T-helper 1 cell (primary cell): ENCODE measurements around the gene CAAP1.
"Not testable (repeated sequence)": the region's sequence is repeated elsewhere in the genome, so short reads cannot be mapped to it uniquely, and the experiment has no call there.

Experiments
- DNase-seq, 5 donors: peaks; one replicate each; pipeline ENCODE4 v3.0.0-alpha.2; 2012 to 2020
- total RNA-seq, 4 donors: gene quantifications; one replicate each; lab custom pipeline; 2026; lab: John Stamatoyannopoulos, UW

The CAAP1 gene, protein sequence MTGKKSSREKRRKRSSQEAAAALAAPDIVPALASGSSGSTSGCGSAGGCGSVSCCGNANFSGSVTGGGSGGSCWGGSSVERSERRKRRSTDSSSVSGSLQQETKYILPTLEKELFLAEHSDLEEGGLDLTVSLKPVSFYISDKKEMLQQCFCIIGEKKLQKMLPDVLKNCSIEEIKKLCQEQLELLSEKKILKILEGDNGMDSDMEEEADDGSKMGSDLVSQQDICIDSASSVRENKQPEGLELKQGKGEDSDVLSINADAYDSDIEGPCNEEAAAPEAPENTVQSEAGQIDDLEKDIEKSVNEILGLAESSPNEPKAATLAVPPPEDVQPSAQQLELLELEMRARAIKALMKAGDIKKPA
- total RNA-seq: 15.5 to 24.8 (median 16.4) reads per million in 4 donors

- DNase-seq: peak; percentile 77 to 94 (median 87)
Observed at GRCh38 chr9:26892251-26893029, at the start of gene CAAP1. Gene CAAP1, minus strand, starts transcription at chr9:26892802. Its CDS starts 87 bp downstream, at chr9:26892715.

- DNase-seq: no peak
Observed at GRCh38 chr9:26940779-26941178, 48.2 kb upstream of the CAAP1 start.

DNA sequence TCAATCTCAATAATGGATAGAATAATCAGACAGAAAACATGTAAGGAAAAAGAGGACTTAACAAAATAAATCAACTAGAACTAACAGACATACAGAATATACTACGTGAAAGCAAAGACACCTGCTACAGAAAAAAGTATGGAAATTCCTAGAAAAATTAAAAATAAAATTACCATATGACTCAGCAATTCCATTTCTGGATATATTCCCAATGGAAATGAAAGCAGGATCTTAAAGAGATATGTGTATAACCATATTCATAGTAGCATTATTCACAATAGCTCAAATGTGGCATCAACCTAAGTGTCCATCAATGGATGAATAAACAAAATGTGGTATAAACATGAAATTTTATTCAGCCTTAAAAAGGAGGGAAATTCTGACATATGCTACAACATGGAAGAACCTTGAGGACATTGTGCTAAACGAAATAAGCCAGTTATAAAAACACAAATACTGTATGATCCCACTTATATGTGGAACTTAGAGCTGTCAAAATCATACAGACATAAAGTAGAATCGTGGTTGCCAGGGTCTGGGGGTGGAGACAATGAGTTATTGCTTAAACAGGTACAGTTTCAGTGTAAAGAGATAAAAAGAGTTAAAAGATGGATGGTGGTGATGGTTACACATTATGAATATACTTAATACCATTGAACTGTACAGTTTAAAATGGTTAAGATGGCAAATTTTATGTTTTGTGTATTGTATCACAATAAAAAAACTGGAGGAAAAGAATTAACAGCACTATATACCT, 47.5 kb upstream of the CAAP1 start:
- no peak for DNase-seq

DNA sequence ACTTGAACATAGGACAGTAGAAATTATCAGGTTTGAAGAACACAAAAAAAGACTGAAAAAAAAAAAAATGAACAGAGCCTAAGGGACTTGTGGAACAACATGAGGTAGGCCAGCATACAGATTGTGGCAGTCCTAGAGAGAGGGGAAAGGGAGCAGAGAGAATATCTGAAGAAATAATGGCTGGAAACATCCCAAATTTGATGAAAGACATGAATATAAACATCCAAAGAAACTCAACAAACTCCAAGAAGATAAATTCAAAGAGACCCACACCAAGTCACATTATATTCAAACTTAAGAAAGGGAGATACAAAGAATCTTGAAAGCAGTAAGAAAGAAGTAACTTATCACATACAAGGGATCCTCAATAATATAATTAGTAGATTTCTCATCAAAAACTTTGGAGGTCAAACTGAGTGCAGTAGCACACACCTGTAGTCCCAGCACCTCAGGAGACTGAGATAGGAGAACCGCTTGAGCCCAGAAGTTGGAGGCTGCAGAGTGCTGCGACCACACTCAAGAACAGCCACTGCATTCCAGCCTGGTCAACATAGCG, 45.3 kb upstream of the CAAP1 start:
- DNase-seq: no peak

GRCh38 chr9:26935847-26936246, 43.2 kb upstream of the CAAP1 start:
- no peak for DNase-seq

DNA sequence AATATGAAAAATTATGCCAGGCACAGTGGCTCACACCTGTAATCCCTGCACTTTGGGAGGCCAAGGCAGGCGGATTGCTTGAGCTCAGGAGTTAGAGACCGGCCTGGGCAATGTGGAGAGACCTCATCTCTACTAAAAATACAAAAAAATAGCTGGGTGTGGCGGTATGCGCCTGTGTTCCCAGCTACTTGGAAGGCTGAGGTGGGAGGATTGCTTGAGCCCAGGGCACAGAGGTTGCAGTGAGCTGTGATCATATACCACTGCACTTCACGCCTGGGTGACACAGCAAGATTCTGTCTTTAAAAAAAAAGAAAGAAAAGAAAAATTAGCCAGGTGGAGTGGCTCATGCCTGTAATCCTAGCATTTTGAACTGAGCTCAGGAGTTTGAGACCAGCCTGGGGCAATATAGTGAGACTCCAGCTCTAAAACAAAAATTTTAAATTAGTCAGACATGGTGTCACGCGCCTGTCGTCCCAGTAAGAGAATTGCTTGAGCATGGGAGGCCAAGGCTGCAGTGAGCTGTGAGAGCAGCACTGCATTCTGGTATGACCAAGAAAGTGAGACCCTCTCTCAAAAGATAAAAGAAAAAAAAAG, 36.4 kb upstream of the CAAP1 start:
- DNase-seq: no peak

DNA sequence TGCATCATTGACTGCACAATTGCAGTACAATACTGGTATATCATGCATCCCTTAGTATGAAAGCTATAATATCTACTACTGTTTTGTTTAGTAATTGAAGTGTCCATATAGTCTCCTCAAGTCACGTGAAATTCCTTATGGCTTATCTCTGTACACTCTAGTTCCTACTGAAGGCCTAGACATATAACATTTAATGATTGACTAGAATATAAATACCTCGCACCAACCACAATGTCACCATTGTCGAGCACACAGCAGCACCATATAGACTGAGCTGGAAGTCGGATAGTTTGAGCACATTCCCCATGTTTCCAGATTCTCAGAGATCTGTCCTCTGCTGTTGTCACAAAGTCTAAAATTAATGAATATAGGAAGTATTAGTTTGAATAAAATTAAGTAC, 33.0 kb upstream of the CAAP1 start:
- DNase-seq: no peak

DNA sequence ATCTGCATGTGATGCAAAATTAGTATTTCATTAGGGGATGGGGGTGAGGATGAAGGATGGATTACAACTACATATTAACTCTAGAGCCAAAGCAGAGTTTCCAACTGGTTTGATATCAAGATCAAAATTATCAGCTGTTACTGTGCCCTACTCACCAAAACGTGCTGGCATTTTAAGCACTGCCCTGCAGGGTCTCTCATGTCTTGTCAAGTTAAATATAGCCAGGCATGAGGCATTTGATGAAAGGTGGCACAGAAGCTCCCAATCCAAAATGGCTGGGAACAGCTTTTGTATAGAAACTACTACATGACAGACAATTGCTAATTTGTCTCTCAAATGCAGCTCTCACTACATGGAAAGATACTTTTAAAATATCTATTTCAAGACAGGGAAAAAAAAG, 27.1 kb upstream of the CAAP1 start:
- DNase-seq: no peak

GRCh38 chr9:26913138-26913668, 20.6 kb upstream of the CAAP1 start:
- DNase-seq: no peak

GRCh38 chr9:26904671-26905070, 12.1 kb upstream of the CAAP1 start:
- no peak for DNase-seq

GRCh38 chr9:26904070-26904469, 11.5 kb upstream of the CAAP1 start:
- no peak for DNase-seq

DNA sequence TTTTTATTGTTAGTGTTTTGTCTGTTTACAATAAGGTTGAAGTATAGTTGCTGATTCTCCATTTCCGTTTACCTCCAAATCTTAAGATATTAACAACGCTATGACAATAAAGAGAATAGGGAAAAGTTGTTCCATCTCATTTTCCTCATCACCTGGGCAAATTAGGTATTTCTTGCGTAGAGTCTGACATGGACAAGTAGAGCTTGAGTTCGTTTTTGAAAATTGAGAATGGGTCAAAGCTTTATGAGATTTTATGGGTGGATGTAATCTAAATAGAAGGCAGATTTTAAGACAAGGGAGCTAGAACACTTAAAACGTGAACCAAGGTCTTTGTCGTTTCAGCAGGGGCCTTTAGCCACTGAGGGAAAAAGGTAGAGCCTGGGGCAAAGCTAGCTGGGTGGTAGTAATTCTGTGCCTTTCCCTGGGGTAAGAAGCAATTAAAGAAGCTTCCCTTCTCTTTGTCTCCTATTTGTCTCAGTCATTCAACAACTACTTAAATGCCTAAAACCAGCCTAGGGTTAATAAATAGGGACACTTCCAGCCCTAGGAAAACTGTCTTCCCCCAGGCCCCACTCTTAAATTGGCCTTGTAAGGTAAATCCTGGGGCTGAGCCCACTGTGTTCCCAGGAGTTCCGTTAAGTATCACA, 551 bp upstream of the CAAP1 start:
- DNase-seq: no peak

DNA sequence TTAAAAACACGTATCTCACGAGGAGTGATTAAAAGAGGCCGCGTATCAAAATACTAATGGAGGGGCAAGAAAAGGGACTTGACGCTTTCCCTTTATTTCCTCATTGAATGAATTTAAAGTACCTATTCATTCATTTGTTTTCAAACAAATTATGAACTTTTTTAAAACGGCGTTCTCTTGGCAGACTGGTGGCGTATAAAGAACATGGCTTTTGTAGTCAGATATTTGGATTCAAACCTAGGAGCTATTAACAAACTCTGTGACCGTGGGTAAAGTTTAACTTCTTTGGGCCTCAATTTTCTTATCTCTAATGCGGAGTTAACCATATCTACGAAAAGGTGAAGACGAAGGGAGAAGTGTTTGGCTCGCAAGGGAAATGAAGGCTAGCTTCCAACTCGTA, 876 bp downstream of the CAAP1 start:
- no peak for DNase-seq

GRCh38 chr9:26888271-26888670, 4.3 kb downstream of the CAAP1 start:
- no peak for DNase-seq

DNA sequence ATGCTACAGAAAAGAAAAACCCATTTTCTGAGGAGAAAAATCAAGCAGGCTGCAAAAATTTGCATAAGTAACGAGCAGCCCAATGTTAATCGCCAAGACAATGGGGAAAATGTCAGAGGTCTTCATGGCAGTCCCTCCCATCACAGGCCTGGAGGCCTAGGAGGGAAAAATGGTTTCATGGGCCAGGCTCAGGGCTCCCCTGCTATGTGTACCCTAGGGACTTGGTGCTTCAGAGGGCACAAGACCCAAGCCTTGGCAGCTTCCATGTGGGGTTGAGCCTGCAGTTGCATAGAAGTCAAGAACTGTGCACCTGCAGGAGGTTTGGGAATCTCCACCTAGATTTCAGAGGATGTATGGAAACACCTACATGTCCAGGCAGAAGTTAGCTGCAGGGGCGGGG, 10.4 kb downstream of the CAAP1 start:
- DNase-seq: no peak

- no peak for DNase-seq
Observed at GRCh38 chr9:26880262-26880661, 12.3 kb downstream of the CAAP1 start.

- DNase-seq: not testable (repeated sequence)
Observed at GRCh38 chr9:26875155-26875554, 17.4 kb downstream of the CAAP1 start.

DNA sequence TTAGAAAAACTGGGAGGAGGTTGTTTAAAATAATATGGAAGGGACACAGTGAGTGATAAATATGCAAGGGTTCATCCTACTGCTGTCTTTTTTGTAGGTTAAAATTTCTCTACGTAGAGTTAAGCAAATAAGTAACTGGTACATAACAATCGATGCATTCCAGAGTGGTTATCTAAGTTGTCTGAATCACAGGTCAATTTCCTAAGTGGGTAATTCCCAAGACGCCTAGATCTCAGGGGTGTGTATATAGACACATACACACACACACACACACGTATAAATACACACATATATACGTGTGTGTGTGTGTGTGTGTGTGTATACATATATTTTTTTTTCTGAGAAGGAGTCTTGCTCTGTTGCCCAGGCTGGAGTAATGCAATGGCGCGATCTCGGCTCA, 22.3 kb downstream of the CAAP1 start:
- no peak for DNase-seq

- DNase-seq: no peak
Observed at GRCh38 chr9:26863074-26863473, 29.5 kb downstream of the CAAP1 start.

DNA sequence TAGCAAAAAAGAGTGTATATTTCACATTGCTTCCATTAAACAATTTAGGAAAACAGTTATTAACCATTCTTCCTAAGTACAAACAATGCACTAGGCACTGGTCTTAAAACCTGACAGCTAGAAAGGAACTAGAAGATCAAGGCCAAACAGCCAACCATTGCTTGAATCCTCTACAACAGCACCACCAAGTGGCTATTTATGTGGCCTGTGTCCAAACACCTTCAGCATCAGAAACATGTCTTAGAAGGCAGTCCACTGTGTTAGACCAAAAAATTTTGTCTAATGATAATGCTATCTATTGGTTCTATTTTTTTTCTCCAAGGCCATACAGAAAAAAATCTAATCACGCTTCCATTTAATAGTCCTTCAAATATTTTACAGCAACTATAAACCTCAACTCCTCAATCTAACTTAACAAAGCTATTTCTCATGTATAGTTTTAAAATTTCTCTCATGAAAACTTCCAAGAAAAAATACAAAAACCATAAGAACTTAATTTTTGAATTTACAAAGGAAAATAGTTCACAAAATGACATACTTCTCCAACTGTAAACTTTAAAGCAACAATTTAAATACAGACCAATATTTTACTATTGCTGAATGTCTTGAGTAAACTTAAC, 36.1 kb downstream of the CAAP1 start:
- peak in 1 of 5 donors; percentile 47 for DNase-seq

GRCh38 chr9:26850995-26851394, 41.6 kb downstream of the CAAP1 start:
- no peak for DNase-seq
